Transverse colon (tissue), 4 donors: Measurements from ENCODE around the gene STAT2. TPM values are rescaled to one million over a fixed set of nuclear protein-coding genes. Genes with fewer than 3 reads are reported as not detected.

ENCODE experiments used
- DNase-seq: peaks from one replicate; pipeline ENCODE4 v3.0.0-alpha.2; 2019
- H3K27ac ChIP-seq, 4 donors: fragments of 200-600 bp; sonication (generic); 2 replicates each; pipeline ENCODE4 v1.5.1; 2016 to 2018; ENCODE audit warnings: inconsistent platforms in 4 of 4
- H3K27me3 ChIP-seq: fragments of 200-600 bp; sonication (generic); 2 replicates; pipeline ENCODE4 v1.5.1; 2017; ENCODE audit warnings: inconsistent platforms
- H3K36me3 ChIP-seq, 4 donors: fragments of 200-600 bp; sonication (generic); 2 replicates each; pipeline ENCODE4 v1.5.1; 2017 to 2019; ENCODE audit warnings: inconsistent platforms in 4 of 4
- H3K4me1 ChIP-seq, 4 donors: fragments of 200-600 bp; sonication (generic); 2 replicates each; pipeline ENCODE4 v1.5.1; 2017 to 2020; ENCODE audit warnings: inconsistent platforms in 4 of 4
- H3K4me3 ChIP-seq, 4 donors: fragments of 200-600 bp; sonication (generic); 1 replicate in 1 of 4; 2 replicates in 3 of 4; pipeline versions ENCODE4 v1.5.1 to v1.6.1; 2017 to 2019; ENCODE audit warnings: inconsistent platforms in 4 of 4
- H3K9me3 ChIP-seq, 2 donors: fragments of 200-600 bp; sonication (generic); 2 replicates each; pipeline ENCODE4 v1.5.1; 2017 to 2019; ENCODE audit warnings: inconsistent platforms in 2 of 2
- EP300 ChIP-seq: sonication (generic); formaldehyde crosslinking; IDR thresholded peaks from one replicate; pipeline ENCODE4 v1.6.1; 2017; ENCODE audit warnings: antibody characterized with exemption, low read depth
- POLR2A ChIP-seq: fragments of 450-650 bp; IDR thresholded peaks from one replicate; pipeline ENCODE4 v1.6.1; 2016; ENCODE audit warnings: antibody characterized with exemption, mild to moderate bottlenecking, moderate library complexity
- POLR2AphosphoS5 ChIP-seq, 3 donors: sonication (generic); formaldehyde crosslinking; IDR thresholded peaks; one replicate each; pipeline ENCODE4 v1.6.1; 2016; ENCODE audit warnings: antibody characterized with exemption in 3 of 3
- WGBS, 2 donors: methylation state at CpG; one replicate each; pipeline ENCODE4 v1.1.5; 2018; ENCODE audit warnings: low coverage in 1 of 2; 5-methylcytosine and 5-hydroxymethylcytosine counted together
- in situ Hi-C, 4 donors: fragments of 200-750 bp; cut with MboI; loops; one replicate each; pipeline versions ENCODE4 v1.15.0 to v1.15.1; 2017; ENCODE audit warnings: low sequenced_read_pairs in 3 of 4, low pct_ligation_motif_present in 1 of 4, low pct_unique_long_range_greater_than_20kb in 1 of 4
- intact Hi-C: fragments of 100-400 bp; cut with DNase I; formaldehyde crosslinking; loops from one replicate; pipeline ENCODE4 v1.15.1; 2023; ENCODE audit warnings: low total_unique reads
- total RNA-seq, 4 donors: library from RNA; depleted of rRNA; stranded (reverse); fragments of >200 nt; gene quantifications; one replicate each; pipeline ENCODE4 v1.1.0, GENCODE V29; 2016
- TF ChIP-seq, protein P1 (sequence below), 5 experiments: fragments of 200-600 bp in 3 of 5; fragments of 450-650 bp in 2 of 5; sonication (generic) in 3 of 5; IDR thresholded peaks; 1 replicate in 2 of 5; 2 replicates in 3 of 5; pipeline ENCODE4 v1.5.1; 2016 to 2017; ENCODE audit warnings: antibody characterized with exemption in 5 of 5, inconsistent platforms in 3 of 5, mild to moderate bottlenecking in 2 of 5, moderate library complexity in 1 of 5

Gene STAT2
- total RNA-seq, 4 donors from 2014 or later: 85.6 to 192 (median 115) TPM

DNA sequence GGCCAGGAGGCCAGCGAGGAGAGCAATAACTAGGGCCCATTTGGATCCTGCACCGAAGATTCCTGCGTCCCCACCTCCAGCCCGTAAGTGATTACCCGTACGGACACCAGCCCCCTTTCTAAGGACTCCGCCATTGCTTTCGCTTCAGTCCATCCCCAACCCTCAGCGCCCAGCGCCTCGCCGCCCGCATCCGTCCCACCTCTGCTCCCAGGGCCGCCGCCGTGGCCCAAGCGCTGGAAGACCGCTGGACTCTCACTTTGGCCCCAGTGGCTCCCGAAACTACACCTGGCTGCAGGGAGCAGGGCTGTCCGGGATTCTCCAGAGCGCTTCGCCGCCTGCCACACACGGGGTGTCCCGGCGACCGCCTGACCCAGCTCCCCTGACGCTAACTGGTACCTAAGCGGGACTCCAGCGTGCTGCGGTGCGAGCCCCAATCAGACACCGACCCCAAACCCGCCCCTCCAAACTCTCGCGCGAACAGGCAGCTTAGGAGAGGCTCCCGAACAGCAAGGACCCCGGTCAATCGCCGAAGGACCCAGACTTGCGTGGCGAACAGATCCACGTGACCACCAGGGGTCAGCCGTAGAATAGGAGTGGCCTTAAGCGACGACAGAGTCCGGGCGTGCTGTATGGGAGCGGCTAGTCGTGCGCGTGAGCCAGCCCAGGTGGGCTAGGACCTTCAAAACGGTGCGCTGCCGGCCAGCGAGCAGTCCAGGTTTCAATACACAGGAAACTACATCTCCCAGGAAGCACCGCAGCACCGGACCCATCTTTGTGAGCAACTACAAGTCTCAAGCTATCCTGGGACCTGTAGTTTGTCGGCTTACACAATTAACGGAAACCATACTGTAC is 44.1 kb downstream of the STAT2 start, which contains the start of gene CNPY2:
TSS of gene CNPY2 (minus strand) at position 367 of the 852 bp plus-strand sequence. CDS start 771 bp downstream, outside the sequence.
- Histone ChIP-seq H3K27ac (peak within 1 kb of the TSS; percentile 91 to 97 (median 92)), H3K9me3 (no peaks in the 10 kb centered on the region), H3K4me3 (peak within 1 kb of the TSS; percentile 76 to 92 (median 79)), H3K27me3 (no peaks in the 10 kb centered on the region), H3K36me3 (peaks cover 0 to 27% (median 0%) of the 10 kb centered on the region in 4 donors), H3K4me1 (peaks cover 13 to 17% (median 16%) of the 10 kb centered on the region in 4 donors)
- intact Hi-C loops (no loop called here), in situ Hi-C loops (loop anchor here in 1 of 4 donors (10.0 kb wide), 1 partner anchor 149 kb away; the partner anchor contains the start of gene SPRYD4)
- DNase-seq: peak; percentile 96
- 1% methylated on average over 51 of the region's 62 CpGs; no CpG with 5 or more reads in 1 of the 2 donors for WGBS, 2 donors
- TF ChIP-seq POLR2A (peak; percentile 88), EP300 (peak; percentile 27), POLR2AphosphoS5 (IDR thresholded peaks at IDR 0.05) (peak; percentile 82 to 86 (median 83))
- TF ChIP-seq, protein P1, sequence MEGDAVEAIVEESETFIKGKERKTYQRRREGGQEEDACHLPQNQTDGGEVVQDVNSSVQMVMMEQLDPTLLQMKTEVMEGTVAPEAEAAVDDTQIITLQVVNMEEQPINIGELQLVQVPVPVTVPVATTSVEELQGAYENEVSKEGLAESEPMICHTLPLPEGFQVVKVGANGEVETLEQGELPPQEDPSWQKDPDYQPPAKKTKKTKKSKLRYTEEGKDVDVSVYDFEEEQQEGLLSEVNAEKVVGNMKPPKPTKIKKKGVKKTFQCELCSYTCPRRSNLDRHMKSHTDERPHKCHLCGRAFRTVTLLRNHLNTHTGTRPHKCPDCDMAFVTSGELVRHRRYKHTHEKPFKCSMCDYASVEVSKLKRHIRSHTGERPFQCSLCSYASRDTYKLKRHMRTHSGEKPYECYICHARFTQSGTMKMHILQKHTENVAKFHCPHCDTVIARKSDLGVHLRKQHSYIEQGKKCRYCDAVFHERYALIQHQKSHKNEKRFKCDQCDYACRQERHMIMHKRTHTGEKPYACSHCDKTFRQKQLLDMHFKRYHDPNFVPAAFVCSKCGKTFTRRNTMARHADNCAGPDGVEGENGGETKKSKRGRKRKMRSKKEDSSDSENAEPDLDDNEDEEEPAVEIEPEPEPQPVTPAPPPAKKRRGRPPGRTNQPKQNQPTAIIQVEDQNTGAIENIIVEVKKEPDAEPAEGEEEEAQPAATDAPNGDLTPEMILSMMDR (IDR thresholded peaks at IDR 0.05): peak in 3 of 5 experiments; percentile 17 to 34 (median 33)

DNA sequence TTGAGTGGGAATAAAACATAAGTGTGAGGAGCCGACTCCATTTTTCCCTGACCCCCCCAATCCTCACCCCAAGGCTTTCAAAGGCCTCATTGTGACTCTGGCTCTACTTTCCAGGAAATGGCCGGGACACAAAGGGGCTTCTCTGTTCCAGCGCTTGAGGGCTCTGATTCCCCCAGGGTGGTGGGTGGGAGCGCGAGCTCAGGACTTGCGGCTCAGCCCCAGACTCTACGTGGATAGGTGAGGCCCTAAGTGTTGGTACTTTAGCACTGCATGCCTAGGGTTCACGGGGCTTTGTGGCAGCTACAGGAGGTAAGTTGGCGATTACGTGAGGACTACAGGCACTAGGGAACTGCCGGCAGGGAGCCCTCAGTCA is 44.7 kb downstream of the STAT2 start:
- H3K36me3 ChIP-seq: peaks cover 0 to 26% (median 0%) of the 10 kb centered on the region in 4 donors

DNA sequence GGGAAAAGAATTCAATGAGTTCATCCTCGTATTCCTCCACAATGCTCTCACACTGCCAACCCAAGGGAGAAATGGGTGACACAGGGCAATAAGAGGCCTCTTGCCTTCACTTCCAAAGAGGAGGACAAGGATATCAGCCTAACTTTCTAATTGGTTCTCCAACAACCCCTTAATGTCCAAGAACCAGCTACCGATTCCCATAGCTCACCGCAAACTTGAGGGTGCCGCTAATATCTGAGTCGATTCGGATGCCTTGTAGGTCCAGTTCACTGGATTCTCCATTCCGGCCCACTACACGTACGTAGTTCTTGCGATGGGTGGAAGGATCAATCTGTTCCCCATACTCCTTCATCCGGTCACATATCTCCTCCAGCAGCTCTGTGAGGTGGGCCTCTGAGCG is 48.9 kb downstream of the STAT2 start:
- intact Hi-C loops (no loop called here), in situ Hi-C loops (loop anchor here in 1 of 4 donors (10.0 kb wide), 1 partner anchor 154 kb away; the partner anchor contains the start of gene SPRYD4)
- no peaks in the 10 kb centered on the region for H3K27me3 ChIP-seq
- 80 to 95% methylated on average over 1 to 12 of the region's 12 CpGs for WGBS, 2 donors
- no peaks in the 10 kb centered on the region for H3K9me3 ChIP-seq
- no peak overlapping the region for H3K4me3 ChIP-seq
- TF ChIP-seq EP300 (no peak), POLR2A (no peak), POLR2AphosphoS5 (IDR thresholded peaks at IDR 0.05) (no peak)
- TF ChIP-seq, protein P1 (IDR thresholded peaks at IDR 0.05): no peak
- H3K4me1 ChIP-seq: peaks cover 7 to 13% (median 10%) of the 10 kb centered on the region in 4 donors
- H3K36me3 ChIP-seq: peaks cover 0 to 23% (median 2%) of the 10 kb centered on the region in 4 donors
- no peak for DNase-seq
- H3K27ac ChIP-seq: no peak overlapping the region

More for the DNA sequence above, 44.7 kb downstream of the STAT2 start:
- H3K27ac ChIP-seq: peak overlapping the region; percentile 91 to 97 (median 92)
- intact Hi-C loops: no loop called here
- peaks cover 13 to 17% (median 16%) of the 10 kb centered on the region in 4 donors for H3K4me1 ChIP-seq
- in situ Hi-C loops: loop anchor here in 1 of 4 donors (10.0 kb wide), 1 partner anchor 150 kb away; the partner anchor contains the start of gene SPRYD4
- DNase-seq: peak; percentile 24
- TF ChIP-seq, protein P1 (IDR thresholded peaks at IDR 0.05): no peak
- no peak for TF ChIP-seq EP300
- no peak for TF ChIP-seq POLR2A
- no peak for TF ChIP-seq POLR2AphosphoS5 (IDR thresholded peaks at IDR 0.05)
- H3K27me3 ChIP-seq: no peaks in the 10 kb centered on the region
- no peaks in the 10 kb centered on the region for H3K9me3 ChIP-seq
- peak overlapping the region; percentile 76 to 92 (median 79) for H3K4me3 ChIP-seq
- 0% methylated on average over 11 of the region's 11 CpGs; no CpG with 5 or more reads in 1 of the 2 donors for WGBS, 2 donors

DNA sequence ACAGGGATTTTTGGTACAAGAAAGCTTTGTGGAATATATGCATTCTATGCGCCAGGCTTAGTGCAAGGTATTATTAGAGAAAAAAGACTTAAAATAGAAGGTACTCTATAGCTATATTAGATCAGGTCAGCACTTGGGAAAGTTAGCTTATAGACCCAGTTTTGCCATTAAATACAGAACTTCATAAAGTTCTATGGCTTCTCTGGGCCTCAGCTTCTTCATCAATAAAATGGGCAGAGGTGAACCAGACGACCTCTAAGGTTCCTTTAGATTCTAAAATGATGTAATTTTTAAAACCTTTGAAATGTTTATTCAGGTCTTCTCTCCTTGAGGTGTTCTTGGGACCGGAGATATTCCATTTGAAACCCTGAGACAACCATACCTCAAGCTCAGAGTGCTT is 51.2 kb downstream of the STAT2 start:
- in situ Hi-C loops (no loop called here), intact Hi-C loops (no loop called here)
- Histone ChIP-seq H3K27me3 (no peaks in the 10 kb centered on the region), H3K9me3 (no peaks in the 10 kb centered on the region), H3K27ac (no peak overlapping the region), H3K36me3 (peaks cover 0 to 27% (median 2%) of the 10 kb centered on the region in 4 donors), H3K4me1 (no peaks in the 10 kb centered on the region), H3K4me3 (no peak overlapping the region)
- no peak for DNase-seq
- TF ChIP-seq, protein P1 (IDR thresholded peaks at IDR 0.05): no peak
- TF ChIP-seq EP300 (no peak), POLR2A (no peak), POLR2AphosphoS5 (IDR thresholded peaks at IDR 0.05) (no peak)
- 85 to 89% methylated on average over 3 of the region's 3 CpGs for WGBS, 2 donors
